CD4-positive, alpha-beta T cell treated with Interleukin-17A for 4 hours (primary cell): ENCODE data around the gene SEMA5B.

ENCODE experiments used
- DNase-seq: peaks from one replicate; pipeline ENCODE4 v3.0.0-alpha.2; 2020; ENCODE audit warnings: mixed read lengths

SEMA5B gene

DNA sequence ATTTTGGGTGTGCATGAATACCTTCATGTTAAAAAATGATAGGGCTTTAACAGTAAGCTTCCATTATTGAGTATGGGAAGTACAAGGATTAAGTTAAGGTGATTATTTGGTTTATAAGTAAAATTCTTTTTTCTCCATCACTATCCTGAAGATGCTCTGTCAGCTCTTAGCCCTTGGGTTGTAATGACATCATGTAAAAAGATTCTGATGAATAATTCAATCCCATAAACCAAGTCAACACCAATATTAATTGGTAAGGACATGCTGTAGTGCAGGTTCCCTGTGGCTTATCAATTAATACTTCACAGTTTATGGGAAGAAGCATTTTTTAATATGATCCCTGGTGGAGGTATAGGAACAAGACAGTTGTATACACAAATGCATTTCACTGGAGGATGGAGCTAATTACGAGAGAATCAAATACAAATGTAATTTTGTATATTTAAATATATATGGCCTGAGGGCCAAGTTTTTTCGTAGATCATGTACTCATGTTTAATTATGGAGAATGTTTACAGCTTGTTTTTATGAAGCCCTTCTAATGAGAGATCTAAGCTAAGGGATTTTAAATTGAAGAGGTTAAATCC lies 145.1 kb downstream of the SEMA5B start:
- DNase-seq = no peak

- DNase-seq = no peak
Observed at GRCh38 chr3:122880624-122881023, 146.9 kb downstream of the SEMA5B start.

GRCh38 chr3:122880173-122880572 lies 147.4 kb downstream of the SEMA5B start:
- DNase-seq = no peak

DNA sequence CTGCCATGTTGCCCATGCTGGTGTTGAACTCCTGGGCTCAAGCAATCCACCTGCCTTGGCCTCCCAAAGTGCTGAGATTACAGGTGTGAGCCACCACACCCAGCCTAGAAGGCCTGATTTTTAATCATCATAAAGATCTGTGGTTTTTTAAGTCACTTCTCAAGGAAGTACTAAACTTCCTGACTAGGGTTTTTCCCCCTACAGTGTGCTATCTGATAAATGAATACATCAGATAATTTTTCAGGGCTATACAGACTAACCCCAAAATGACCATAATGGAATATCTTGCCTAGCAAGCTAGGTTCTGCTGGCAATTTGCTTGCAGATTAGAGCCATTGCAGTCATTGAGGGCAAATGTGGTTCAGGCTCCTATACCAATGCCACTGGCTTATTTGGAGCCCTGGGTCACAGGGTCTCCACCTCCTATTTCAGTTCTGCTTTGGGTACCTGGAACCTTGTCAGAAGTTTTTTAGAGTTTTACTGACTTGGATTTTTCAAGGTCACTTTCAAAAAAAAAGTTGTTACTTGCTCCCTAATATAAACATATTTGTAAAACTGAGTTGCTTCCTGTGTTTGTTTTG lies 151.9 kb downstream of the SEMA5B start:
- DNase-seq = no peak

DNA sequence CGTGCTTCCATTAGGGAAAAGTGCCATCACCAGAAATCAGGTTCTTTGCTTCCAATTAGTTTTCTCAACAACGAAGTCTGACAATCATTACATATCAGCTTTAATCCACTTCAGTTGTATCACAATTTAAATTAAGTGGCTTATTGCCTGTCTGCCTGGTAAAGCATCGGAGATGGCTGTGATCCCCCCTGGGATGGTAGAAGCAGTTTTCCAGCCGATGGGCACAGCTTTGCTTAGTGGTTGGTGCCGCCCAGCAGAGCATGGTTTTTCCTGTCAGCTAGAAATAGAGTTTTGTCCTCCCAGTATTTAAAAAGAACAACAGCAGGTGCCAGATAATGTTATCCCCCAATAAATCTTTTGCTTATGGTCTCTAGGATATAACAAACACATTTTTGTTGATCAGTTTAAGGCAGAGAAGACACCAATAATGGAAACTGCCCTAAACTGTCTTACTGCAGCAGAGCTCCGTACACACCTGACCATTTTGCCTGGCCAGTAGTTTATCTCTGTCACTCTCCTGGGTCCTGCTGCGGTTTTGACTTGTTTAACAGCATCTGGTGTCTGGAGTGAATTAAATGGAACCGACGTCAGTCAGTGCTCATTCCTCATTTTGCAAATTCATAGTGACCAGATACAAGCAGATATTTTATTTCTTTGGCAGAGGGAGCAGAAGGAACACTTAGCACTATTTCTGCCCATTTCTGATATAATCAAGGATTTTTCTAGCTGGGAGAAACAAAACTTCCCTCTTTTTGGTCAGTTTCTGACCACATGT lies 153.6 kb downstream of the SEMA5B start:
- DNase-seq = no peak

DNA sequence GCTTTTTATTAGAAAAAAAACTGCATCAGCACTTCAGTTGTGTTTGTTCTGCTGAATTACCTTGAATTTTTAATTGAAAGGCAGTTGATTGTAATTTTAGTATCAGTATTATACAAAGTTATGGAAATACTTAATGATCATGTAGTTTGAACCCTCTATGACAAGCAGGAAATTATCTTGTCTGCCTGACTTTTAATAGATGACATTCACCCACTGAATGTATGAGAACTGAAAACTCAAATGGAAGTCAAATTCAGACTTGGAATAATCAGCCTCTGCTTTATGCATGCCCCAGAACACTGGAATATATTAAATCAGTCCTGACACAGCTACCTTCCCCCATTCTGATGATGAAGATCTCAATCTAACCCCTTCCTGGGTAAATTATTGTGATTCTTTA lies 159.2 kb downstream of the SEMA5B start:
- DNase-seq = no peak

- DNase-seq = no peak
Observed at GRCh38 chr3:122864498-122864897, 163.1 kb downstream of the SEMA5B start.

- DNase-seq = no peak
Observed at GRCh38 chr3:122862381-122862780, 165.2 kb downstream of the SEMA5B start.
